HUES6 (cell line): Measurements from ENCODE around the gene ARHGAP30.
"Not testable (repeated sequence)": the region's sequence is repeated elsewhere in the genome, so short reads cannot be mapped to it uniquely, and the experiment has no call there.

Experiments used
- H3K27ac ChIP-seq: 2 replicates; pipeline ENCODE4 v1.7.0; 2013; ENCODE audit warnings: low read depth, mild to moderate bottlenecking, low read length, inconsistent platforms
- H3K27me3 ChIP-seq: 2 replicates; pipeline ENCODE4 v1.6.1; 2013; ENCODE audit warnings: low read length; ENCODE audit not compliant: control insufficient read depth, insufficient read depth
- H3K36me3 ChIP-seq: 2 replicates; pipeline ENCODE4 v1.6.1; 2013; ENCODE audit warnings: low read length; ENCODE audit not compliant: control insufficient read depth, insufficient read depth
- H3K4me1 ChIP-seq: 2 replicates; pipeline ENCODE4 v1.6.1; 2013; ENCODE audit warnings: low read length; ENCODE audit not compliant: control insufficient read depth, insufficient read depth
- H3K4me3 ChIP-seq: 2 replicates; pipeline ENCODE4 v1.5.1; 2013; ENCODE audit warnings: low read depth, low read length
- H3K9ac ChIP-seq: one replicate; pipeline ENCODE4 v1.6.1; 2013; ENCODE audit warnings: mild to moderate bottlenecking, low read length
- H3K9me3 ChIP-seq: 2 replicates; pipeline ENCODE4 v1.6.1; 2013; ENCODE audit warnings: low read depth, low read length; ENCODE audit not compliant: control insufficient read depth, insufficient read depth

The ARHGAP30 gene

GRCh38 chr1:161033751-161034150 is 35.9 kb downstream of the ARHGAP30 start:
- Histone ChIP-seq H3K4me1 (peaks cover 10% of the 10 kb centered on the region; the same call in 1 of the 2 replicates), H3K9me3 (0 out of 2 replicates have a peak, but pooled peaks cover 3% of the 10 kb centered on the region), H3K4me3 (no peak overlapping the region), H3K27me3 (no peaks in the 10 kb centered on the region), H3K36me3 (no peaks in the 10 kb centered on the region), H3K27ac (no peak overlapping the region), H3K9ac (no peak overlapping the region)

- no peak overlapping the region for H3K27ac ChIP-seq
- no peaks in the 10 kb centered on the region for H3K36me3 ChIP-seq
- no peak overlapping the region for H3K9ac ChIP-seq
- H3K4me1 ChIP-seq = 0 out of 2 replicates have a peak, but pooled peaks cover 4% of the 10 kb centered on the region
- no peaks in the 10 kb centered on the region for H3K27me3 ChIP-seq
- H3K9me3 ChIP-seq = peaks cover 9% of the 10 kb centered on the region; the same call in 1 of the 2 replicates
- no peak overlapping the region for H3K4me3 ChIP-seq
Measured at GRCh38 chr1:161032409-161032808, 37.3 kb downstream of the ARHGAP30 start.

- no peaks in the 10 kb centered on the region for H3K36me3 ChIP-seq
- H3K9ac ChIP-seq = no peak overlapping the region
- H3K27me3 ChIP-seq = no peaks in the 10 kb centered on the region
- H3K4me1 ChIP-seq = 0 out of 2 replicates have a peak, but pooled peaks cover 4% of the 10 kb centered on the region
- H3K27ac ChIP-seq = no peak overlapping the region
- no peak overlapping the region for H3K4me3 ChIP-seq
- peaks cover 9% of the 10 kb centered on the region; the same call in 1 of the 2 replicates for H3K9me3 ChIP-seq
Measured at GRCh38 chr1:161031874-161032273, 37.8 kb downstream of the ARHGAP30 start.

GRCh38 chr1:161029466-161029865 is 40.2 kb downstream of the ARHGAP30 start:
- not testable (repeated sequence) for H3K36me3 ChIP-seq, H3K4me3 ChIP-seq, H3K9ac ChIP-seq, H3K27me3 ChIP-seq, H3K9me3 ChIP-seq, H3K27ac ChIP-seq, H3K4me1 ChIP-seq

- H3K27me3 ChIP-seq, H3K27ac ChIP-seq, H3K4me3 ChIP-seq, H3K9ac ChIP-seq, H3K4me1 ChIP-seq, H3K36me3 ChIP-seq, H3K9me3 ChIP-seq: not testable (repeated sequence)
Measured at GRCh38 chr1:161026954-161027353, 42.7 kb downstream of the ARHGAP30 start.

GRCh38 chr1:161022432-161022831 is 47.3 kb downstream of the ARHGAP30 start:
- not testable (repeated sequence) for H3K9ac ChIP-seq, H3K4me3 ChIP-seq, H3K27ac ChIP-seq

GRCh38 chr1:161021970-161022353 is 47.7 kb downstream of the ARHGAP30 start:
- Histone ChIP-seq H3K9ac (no peak overlapping the region), H3K27ac (0 out of 2 replicates have a peak overlapping the region, but pooled peaks have one; percentile 57)

More at GRCh38 chr1:161022432-161022831, 47.3 kb downstream of the ARHGAP30 start:
- H3K4me1 ChIP-seq = peaks cover 17% of the 10 kb centered on the region
- not testable (repeated sequence) for H3K36me3 ChIP-seq, H3K9me3 ChIP-seq, H3K27me3 ChIP-seq

GRCh38 chr1:161021165-161021969 is 48.3 kb downstream of the ARHGAP30 start:
- Histone ChIP-seq H3K36me3 (no peaks in the 10 kb centered on the region; the same call in 1 of the 2 replicates), H3K27me3 (no peaks in the 10 kb centered on the region), H3K4me3 (peak overlapping the region; percentile 90), H3K9ac (peak overlapping the region; percentile 95), H3K4me1 (peaks cover 20% of the 10 kb centered on the region), H3K27ac (peak overlapping the region; percentile 74; the same call in 1 of the 2 replicates), H3K9me3 (no peaks in the 10 kb centered on the region)

More at GRCh38 chr1:161021970-161022353, 47.7 kb downstream of the ARHGAP30 start:
- no peaks in the 10 kb centered on the region; the same call in 1 of the 2 replicates for H3K36me3 ChIP-seq
- no peaks in the 10 kb centered on the region for H3K9me3 ChIP-seq
- no peaks in the 10 kb centered on the region for H3K27me3 ChIP-seq
- H3K4me1 ChIP-seq = peaks cover 20% of the 10 kb centered on the region
- H3K4me3 ChIP-seq = peak overlapping the region; percentile 90

- Histone ChIP-seq H3K9ac (peak within 1 kb of the TSS; percentile 95), H3K4me3 (peak within 1 kb of the TSS; percentile 90), H3K27ac (peak within 1 kb of the TSS; percentile 74; the same call in 1 of the 2 replicates), H3K36me3 (no peaks in the 10 kb centered on the region; the same call in 1 of the 2 replicates), H3K27me3 (no peaks in the 10 kb centered on the region), H3K9me3 (no peaks in the 10 kb centered on the region), H3K4me1 (peaks cover 20% of the 10 kb centered on the region)
Measured at GRCh38 chr1:161020509-161021164, 49.1 kb downstream of the ARHGAP30 start, which contains the start of gene F11R. Gene F11R, minus strand, starts transcription at chr1:161021152. Its CDS starts 79 bp downstream, at chr1:161021073.

- Histone ChIP-seq H3K4me3 (peak overlapping the region; percentile 90), H3K9ac (peak overlapping the region; percentile 95), H3K36me3 (no peaks in the 10 kb centered on the region; the same call in 1 of the 2 replicates)
Measured at GRCh38 chr1:161019751-161020495, 49.8 kb downstream of the ARHGAP30 start.

More at GRCh38 chr1:161019751-161020495, 49.8 kb downstream of the ARHGAP30 start:
- peak overlapping the region; percentile 74; the same call in 1 of the 2 replicates for H3K27ac ChIP-seq
- H3K27me3 ChIP-seq = no peaks in the 10 kb centered on the region
- peaks cover 20% of the 10 kb centered on the region for H3K4me1 ChIP-seq
- no peaks in the 10 kb centered on the region for H3K9me3 ChIP-seq
